WTC11 (cell line): ENCODE measurements around the gene NOP9.

ENCODE experiments used
- ZNF138 ChIP-seq: sonication (generic); formaldehyde crosslinking; conservative IDR thresholded peaks from 2 replicates; pipeline ENCODE4 v1.8.1; 2022; ENCODE audit warnings: mild to moderate bottlenecking, moderate library complexity, missing genetic modification reagents
- TF ChIP-seq, protein P1 (sequence below): sonication (generic); formaldehyde crosslinking; conservative IDR thresholded peaks from 2 replicates; pipeline ENCODE4 v1.8.1; 2022; ENCODE audit warnings: mild to moderate bottlenecking, missing genetic modification reagents
- TF ChIP-seq, protein P2 (sequence below): fragments of 200-600 bp; IDR thresholded peaks from 2 replicates; pipeline ENCODE4 v1.8.0; 2022; ENCODE audit warnings: antibody characterized with exemption
- TF ChIP-seq, protein P3 (sequence below): sonication (generic); formaldehyde crosslinking; IDR thresholded peaks from 2 replicates; pipeline ENCODE4 v1.8.0; 2023; ENCODE audit warnings: mild to moderate bottlenecking, missing genetic modification reagents

DNA sequence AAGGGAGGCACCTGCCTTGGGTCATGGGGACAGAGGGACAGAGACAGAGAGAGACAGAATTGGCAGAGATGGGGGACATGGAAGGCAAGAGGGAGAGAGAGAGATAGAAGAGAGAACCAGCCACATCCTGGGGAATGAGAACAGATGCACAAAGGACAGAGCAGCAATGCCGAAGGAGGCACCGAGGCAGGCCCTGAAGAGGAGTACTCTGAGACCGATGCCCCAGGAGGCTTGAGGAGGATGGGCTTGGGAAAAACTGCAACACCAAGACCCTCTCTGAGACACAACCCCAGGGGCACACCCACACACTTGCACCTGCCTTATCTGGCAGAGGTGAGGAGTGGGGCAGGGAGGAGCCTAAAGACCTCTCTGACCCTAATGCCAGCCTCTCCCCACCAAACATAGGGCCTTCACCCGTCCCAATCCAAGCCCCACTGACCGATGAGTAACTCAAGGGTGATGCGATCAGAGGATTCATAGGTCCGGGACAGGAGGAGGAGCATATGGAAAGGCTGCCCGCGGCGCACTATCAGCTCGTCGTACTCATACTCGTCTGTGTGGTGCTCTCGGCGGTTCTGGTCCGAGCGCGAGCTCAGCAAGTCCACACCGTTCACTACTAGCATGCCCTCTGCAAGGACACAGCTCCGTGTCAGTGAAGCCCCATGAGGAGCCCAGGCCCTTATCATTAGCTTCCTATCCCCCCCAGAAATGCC is 38.2 kb upstream of the NOP9 start:
- TF ChIP-seq, protein P1, sequence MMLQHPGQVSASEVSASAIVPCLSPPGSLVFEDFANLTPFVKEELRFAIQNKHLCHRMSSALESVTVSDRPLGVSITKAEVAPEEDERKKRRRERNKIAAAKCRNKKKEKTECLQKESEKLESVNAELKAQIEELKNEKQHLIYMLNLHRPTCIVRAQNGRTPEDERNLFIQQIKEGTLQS (CRISPR knock-in tag) = no peak
- TF ChIP-seq, protein P2, sequence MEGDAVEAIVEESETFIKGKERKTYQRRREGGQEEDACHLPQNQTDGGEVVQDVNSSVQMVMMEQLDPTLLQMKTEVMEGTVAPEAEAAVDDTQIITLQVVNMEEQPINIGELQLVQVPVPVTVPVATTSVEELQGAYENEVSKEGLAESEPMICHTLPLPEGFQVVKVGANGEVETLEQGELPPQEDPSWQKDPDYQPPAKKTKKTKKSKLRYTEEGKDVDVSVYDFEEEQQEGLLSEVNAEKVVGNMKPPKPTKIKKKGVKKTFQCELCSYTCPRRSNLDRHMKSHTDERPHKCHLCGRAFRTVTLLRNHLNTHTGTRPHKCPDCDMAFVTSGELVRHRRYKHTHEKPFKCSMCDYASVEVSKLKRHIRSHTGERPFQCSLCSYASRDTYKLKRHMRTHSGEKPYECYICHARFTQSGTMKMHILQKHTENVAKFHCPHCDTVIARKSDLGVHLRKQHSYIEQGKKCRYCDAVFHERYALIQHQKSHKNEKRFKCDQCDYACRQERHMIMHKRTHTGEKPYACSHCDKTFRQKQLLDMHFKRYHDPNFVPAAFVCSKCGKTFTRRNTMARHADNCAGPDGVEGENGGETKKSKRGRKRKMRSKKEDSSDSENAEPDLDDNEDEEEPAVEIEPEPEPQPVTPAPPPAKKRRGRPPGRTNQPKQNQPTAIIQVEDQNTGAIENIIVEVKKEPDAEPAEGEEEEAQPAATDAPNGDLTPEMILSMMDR = no peak
- no peak for TF ChIP-seq ZNF138 (CRISPR knock-in tag)
- TF ChIP-seq, protein P3, sequence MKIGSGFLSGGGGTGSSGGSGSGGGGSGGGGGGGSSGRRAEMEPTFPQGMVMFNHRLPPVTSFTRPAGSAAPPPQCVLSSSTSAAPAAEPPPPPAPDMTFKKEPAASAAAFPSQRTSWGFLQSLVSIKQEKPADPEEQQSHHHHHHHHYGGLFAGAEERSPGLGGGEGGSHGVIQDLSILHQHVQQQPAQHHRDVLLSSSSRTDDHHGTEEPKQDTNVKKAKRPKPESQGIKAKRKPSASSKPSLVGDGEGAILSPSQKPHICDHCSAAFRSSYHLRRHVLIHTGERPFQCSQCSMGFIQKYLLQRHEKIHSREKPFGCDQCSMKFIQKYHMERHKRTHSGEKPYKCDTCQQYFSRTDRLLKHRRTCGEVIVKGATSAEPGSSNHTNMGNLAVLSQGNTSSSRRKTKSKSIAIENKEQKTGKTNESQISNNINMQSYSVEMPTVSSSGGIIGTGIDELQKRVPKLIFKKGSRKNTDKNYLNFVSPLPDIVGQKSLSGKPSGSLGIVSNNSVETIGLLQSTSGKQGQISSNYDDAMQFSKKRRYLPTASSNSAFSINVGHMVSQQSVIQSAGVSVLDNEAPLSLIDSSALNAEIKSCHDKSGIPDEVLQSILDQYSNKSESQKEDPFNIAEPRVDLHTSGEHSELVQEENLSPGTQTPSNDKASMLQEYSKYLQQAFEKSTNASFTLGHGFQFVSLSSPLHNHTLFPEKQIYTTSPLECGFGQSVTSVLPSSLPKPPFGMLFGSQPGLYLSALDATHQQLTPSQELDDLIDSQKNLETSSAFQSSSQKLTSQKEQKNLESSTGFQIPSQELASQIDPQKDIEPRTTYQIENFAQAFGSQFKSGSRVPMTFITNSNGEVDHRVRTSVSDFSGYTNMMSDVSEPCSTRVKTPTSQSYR (CRISPR knock-in tag) = no peak
